ENCODE measurements around the gene DDX24. TPM values are rescaled to one million over a fixed set of nuclear protein-coding genes. Genes with fewer than 3 reads are reported as not detected.

DDX24 gene
- total and polyA plus RNA-seq, 11 donors = 113 to 268 (median 204) TPM

DNA sequence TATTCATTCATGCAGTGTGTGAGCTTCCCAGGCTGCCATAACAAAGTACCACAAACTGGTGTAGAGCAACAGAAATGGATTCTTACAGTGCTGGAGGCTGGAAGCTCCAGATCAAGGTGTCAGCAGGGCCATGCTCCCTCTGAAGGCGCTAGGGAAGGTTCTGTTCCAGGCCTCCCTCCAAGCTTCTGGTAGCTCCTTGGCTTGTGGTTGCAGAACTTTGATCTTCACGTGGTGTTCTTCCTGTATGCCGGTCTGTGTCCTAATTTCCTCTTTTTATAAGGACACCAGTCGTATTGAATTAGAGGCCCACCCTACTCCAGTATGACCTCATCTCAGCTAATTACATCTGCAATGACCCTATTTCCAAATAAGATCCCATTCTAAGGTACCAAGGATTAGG, 51.7 kb downstream of the DDX24 start:
- peaks cover 0 to 15% (median 1%) of the 10 kb centered on the region in 12 donors for H3K4me1 ChIP-seq
- H3K27me3 ChIP-seq = no peaks in the 10 kb centered on the region
- ATAC-seq (no peak), DNase-seq (no peak)
- H3K27ac ChIP-seq = no peak overlapping the region
- no peaks in the 10 kb centered on the region for H3K9me3 ChIP-seq
- WGBS, 4 donors = 61 to 87% (median 67%) methylated on average over 4 of the region's 4 CpGs
- H3K4me3 ChIP-seq = no peak overlapping the region
- intact Hi-C loops (cut with DNase I) = loop anchor here in 1 of 10 donors (10.0 kb wide), 1 partner anchor 824 kb away; the partner anchor contains the start of genes GON7 and UBR7
- no peaks in the 10 kb centered on the region for H3K36me3 ChIP-seq
- no peak for TF ChIP-seq POLR2A (IDR thresholded peaks at IDR 0.05)
- TF ChIP-seq, protein P1, sequence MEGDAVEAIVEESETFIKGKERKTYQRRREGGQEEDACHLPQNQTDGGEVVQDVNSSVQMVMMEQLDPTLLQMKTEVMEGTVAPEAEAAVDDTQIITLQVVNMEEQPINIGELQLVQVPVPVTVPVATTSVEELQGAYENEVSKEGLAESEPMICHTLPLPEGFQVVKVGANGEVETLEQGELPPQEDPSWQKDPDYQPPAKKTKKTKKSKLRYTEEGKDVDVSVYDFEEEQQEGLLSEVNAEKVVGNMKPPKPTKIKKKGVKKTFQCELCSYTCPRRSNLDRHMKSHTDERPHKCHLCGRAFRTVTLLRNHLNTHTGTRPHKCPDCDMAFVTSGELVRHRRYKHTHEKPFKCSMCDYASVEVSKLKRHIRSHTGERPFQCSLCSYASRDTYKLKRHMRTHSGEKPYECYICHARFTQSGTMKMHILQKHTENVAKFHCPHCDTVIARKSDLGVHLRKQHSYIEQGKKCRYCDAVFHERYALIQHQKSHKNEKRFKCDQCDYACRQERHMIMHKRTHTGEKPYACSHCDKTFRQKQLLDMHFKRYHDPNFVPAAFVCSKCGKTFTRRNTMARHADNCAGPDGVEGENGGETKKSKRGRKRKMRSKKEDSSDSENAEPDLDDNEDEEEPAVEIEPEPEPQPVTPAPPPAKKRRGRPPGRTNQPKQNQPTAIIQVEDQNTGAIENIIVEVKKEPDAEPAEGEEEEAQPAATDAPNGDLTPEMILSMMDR (IDR thresholded peaks at IDR 0.05) = no peak

DNA sequence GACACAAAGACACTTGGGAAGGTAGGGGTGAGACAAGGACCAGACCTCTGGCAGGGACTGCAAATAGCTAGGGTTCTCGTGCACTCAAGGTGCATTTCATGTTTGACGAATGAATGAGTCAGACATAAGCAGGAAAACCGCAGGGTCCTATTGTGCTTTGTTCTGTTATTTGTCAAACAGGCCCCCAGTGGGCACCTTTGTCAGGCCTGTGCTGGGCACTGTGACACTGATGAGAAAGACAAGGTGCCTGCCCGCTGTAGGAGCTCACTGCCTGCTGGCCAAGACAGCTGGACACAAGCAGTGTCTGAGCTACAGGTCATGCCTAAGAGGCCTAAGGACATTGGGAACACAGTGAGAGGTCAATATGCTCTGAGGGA, 52.6 kb downstream of the DDX24 start:
- ATAC-seq = no peak
- TF ChIP-seq, protein P1 (IDR thresholded peaks at IDR 0.05) = no peak
- no peak for TF ChIP-seq POLR2A (IDR thresholded peaks at IDR 0.05)
- 80 to 86% (median 85%) methylated on average over 4 of the region's 4 CpGs for WGBS, 4 donors
- intact Hi-C loops (cut with DNase I) = loop anchor here in 1 of 10 donors (10.0 kb wide), 1 partner anchor 824 kb away; the partner anchor contains the start of genes GON7 and UBR7
- Histone ChIP-seq H3K27me3 (no peaks in the 10 kb centered on the region), H3K9me3 (no peaks in the 10 kb centered on the region), H3K27ac (no peak overlapping the region), H3K4me3 (no peak overlapping the region), H3K36me3 (no peaks in the 10 kb centered on the region), H3K4me1 (peaks cover 0 to 15% (median 1%) of the 10 kb centered on the region in 12 donors)
- DNase-seq = no peak

DNA sequence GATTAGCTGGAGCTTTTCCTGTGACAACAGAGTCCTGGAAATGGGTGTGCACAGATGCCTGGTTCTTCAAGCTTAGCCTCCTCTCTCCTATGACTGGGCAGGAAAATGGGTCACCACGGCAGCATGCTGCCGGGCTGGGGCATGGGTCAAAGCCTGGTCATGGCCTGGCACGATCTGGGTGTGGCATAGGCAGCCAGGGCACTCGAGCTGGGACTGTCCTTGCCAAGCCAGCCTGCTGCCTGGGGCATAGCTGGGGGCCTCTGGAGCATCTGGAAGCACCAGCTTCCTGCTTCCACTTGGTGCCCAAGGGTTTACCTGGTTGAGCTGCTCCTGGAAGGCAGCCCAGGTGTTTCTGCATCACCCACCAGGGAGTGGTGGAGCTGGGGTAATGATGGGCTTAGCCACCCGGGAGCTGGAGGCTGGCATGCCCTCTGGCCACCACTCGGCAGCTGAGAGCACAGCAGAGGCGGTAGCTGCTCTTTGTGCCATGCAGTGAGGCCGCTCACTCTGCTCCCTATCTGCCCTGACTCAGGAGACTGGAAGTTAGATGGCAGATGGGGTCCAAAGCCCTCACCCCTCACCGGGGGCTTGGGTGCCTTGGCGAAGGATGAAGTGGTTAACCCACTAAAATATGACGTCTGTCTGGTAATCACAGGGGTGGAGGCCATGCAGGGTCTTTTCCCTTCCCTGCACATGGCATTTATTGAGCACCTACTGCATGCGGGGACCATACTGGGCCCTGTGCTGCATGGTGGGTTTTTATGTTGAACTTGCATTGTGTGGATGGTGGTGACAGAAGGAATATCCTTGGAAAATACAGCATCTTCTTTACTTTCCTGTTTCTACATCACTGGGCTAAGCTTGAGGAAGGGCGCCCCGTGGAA, 53.2 kb downstream of the DDX24 start:
- Histone ChIP-seq H3K27me3 (no peaks in the 10 kb centered on the region), H3K36me3 (no peaks in the 10 kb centered on the region), H3K27ac (no peak overlapping the region), H3K9me3 (no peaks in the 10 kb centered on the region), H3K4me3 (no peak overlapping the region), H3K4me1 (peaks cover 0 to 15% (median 1%) of the 10 kb centered on the region in 12 donors)
- DNase-seq = no peak
- intact Hi-C loops (cut with DNase I) = loop anchor here in 1 of 10 donors (10.0 kb wide), 1 partner anchor 823 kb away; the partner anchor contains the start of genes GON7 and UBR7
- TF ChIP-seq, protein P1 (IDR thresholded peaks at IDR 0.05) = no peak
- no peak for TF ChIP-seq POLR2A (IDR thresholded peaks at IDR 0.05)
- no peak for ATAC-seq
- 87 to 97% (median 90%) methylated on average over 10 to 14 of the region's 14 CpGs for WGBS, 4 donors

DNA sequence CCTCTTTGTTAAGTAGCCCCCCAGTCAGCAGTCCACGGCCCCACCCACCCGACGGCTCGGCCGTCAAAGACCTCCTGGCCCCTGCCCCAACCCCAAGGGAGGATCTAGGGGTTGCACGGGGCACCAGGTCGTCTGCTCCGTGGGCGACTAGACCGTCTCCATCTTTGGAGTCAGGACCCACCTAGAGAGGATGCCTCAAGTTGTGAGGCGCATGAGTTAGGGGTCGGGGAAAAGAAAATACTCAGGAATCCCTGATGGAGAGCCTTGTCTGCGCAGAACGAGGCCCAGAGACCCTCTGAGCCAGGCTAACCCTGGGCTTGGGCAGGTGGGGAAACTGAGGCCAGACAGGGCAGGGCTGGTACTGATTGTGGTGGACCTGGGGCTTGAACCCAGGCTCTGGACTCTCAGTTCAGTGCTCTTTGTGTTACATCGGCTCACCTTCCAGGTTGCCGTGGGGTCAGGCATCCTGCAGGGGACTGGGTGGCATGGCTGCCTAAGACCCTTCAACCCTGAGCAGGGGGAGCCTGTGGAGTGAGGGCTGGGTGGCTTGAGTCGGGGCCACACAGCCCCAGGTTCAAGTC, 54.0 kb downstream of the DDX24 start:
- WGBS, 4 donors = 31 to 46% (median 43%) methylated on average over 15 to 17 of the region's 17 CpGs
- Histone ChIP-seq H3K4me1 (peaks cover 0 to 15% (median 1%) of the 10 kb centered on the region in 12 donors), H3K9me3 (no peaks in the 10 kb centered on the region), H3K4me3 (peak overlapping the region in 11 of 12 donors; percentile 50 to 80 (median 67)), H3K36me3 (no peaks in the 10 kb centered on the region), H3K27me3 (no peaks in the 10 kb centered on the region), H3K27ac (no peak overlapping the region)
- TF ChIP-seq, protein P1 (IDR thresholded peaks at IDR 0.05) = no peak
- TF ChIP-seq POLR2A (IDR thresholded peaks at IDR 0.05) = no peak
- intact Hi-C loops (cut with DNase I) = loop anchor here in 1 of 10 donors (10.0 kb wide), 1 partner anchor 822 kb away; the partner anchor contains the start of genes GON7 and UBR7
- DNase-seq (no peak), ATAC-seq (no peak)

All from heart left ventricle (tissue), 16 donors.